Stomach (tissue), 9 donors: Measurements from ENCODE around the gene CHD5. TPM values are rescaled to one million over a fixed set of nuclear protein-coding genes. Genes with fewer than 3 reads are reported as not detected.

Experiments
- DNase-seq, 2 donors: peaks; one replicate each; pipeline versions ENCODE4 v3.0.0 to v3.0.0-alpha.2; 2013 to 2019
- H3K27ac ChIP-seq, 5 donors: fragments of 200-600 bp in 4 of 5; sonication (generic) in 4 of 5; one replicate each; pipeline ENCODE4 v1.5.1; 2013 to 2019; ENCODE audit warnings: mild to moderate bottlenecking in 1 of 5, moderate library complexity in 1 of 5
- H3K27me3 ChIP-seq, 3 donors: fragments of 200-600 bp; sonication (generic); one replicate each; pipeline ENCODE4 v1.5.1; 2017 to 2019; ENCODE audit warnings: mixed run types in 1 of 3
- H3K36me3 ChIP-seq, 4 donors: fragments of 200-600 bp; sonication (generic); 1 replicate in 3 of 4; 2 replicates in 1 of 4; pipeline ENCODE4 v1.5.1; 2016 to 2019
- H3K4me1 ChIP-seq, 4 donors: fragments of 200-600 bp; sonication (generic); one replicate each; pipeline ENCODE4 v1.5.1; 2016 to 2019
- H3K4me3 ChIP-seq, 4 donors: fragments of 200-600 bp; sonication (generic) in 3 of 4; one replicate each; pipeline ENCODE4 v1.5.1; 2016 to 2019; ENCODE audit warnings: mild to moderate bottlenecking in 1 of 4
- H3K9me3 ChIP-seq, 4 donors: fragments of 200-600 bp; sonication (generic); one replicate each; pipeline ENCODE4 v1.5.1; 2016 to 2019
- EP300 ChIP-seq: sonication (generic); formaldehyde crosslinking; IDR thresholded peaks from one replicate; pipeline ENCODE4 v1.6.1; 2017; ENCODE audit warnings: antibody characterized with exemption
- POLR2A ChIP-seq, 4 donors: fragments of 450-650 bp; IDR thresholded peaks; one replicate each; pipeline ENCODE4 v1.6.1; 2016; ENCODE audit warnings: antibody characterized with exemption in 4 of 4, control low read depth in 2 of 4, mild to moderate bottlenecking in 1 of 4, moderate library complexity in 1 of 4
- POLR2AphosphoS5 ChIP-seq, 3 donors: sonication (generic); formaldehyde crosslinking; IDR thresholded peaks; one replicate each; pipeline ENCODE4 v1.6.1; 2016; ENCODE audit warnings: antibody characterized with exemption in 3 of 3
- WGBS, 5 donors: extraction: QIAGEN DNeasy Blood & Tissue Kit in 3 of 5; methylation state at CpG; one replicate each; pipeline versions ENCODE4 v1.1.5 to v1.1.7; 2013 to 2018; 5-methylcytosine and 5-hydroxymethylcytosine counted together
- intact Hi-C: fragments of 100-400 bp; cut with DNase I; formaldehyde crosslinking; loops from one replicate; pipeline ENCODE4 v1.15.1; 2023; ENCODE audit warnings: low total_unique reads
- polyA plus RNA-seq, 3 donors: library from polyadenylated mRNA; stranded (reverse); fragments of 200-250 nt; gene quantifications; one replicate each; pipeline ENCODE4 v1.2.3, GENCODE V29; 2013
- total RNA-seq, 5 donors: library from RNA; depleted of rRNA; stranded (reverse); fragments of >200 nt; gene quantifications; one replicate each; pipeline versions ENCODE4 v1.1.0 to v1.2.3, GENCODE V29; 2014 to 2016
- TF ChIP-seq, protein P1 (sequence below), 7 experiments: fragments of 450-650 bp in 4 of 7; fragments of 200-600 bp in 3 of 7; sonication (generic) in 3 of 7; IDR thresholded peaks; one replicate each; pipeline ENCODE4 v1.5.1; 2016 to 2019; ENCODE audit warnings: antibody characterized with exemption in 7 of 7, control low read depth in 2 of 7, mild to moderate bottlenecking in 1 of 7
- donor health status: healthy with polysubstance abuse.
- donor health status: Bipolar disorder and iron deficiency.
- donor health status: healthy.

CHD5 gene
- total and polyA plus RNA-seq, 8 donors, result 0.06 to 0.92 (median 0.29) TPM; not detected in 1

- intact Hi-C loops, result no loop called here
- peaks cover 0 to 72% (median 6%) of the 10 kb centered on the region in 3 donors for H3K27me3 ChIP-seq
- WGBS, 5 donors, result 73 to 77% (median 75%) methylated on average over 13 to 22 of the region's 22 CpGs
- TF ChIP-seq POLR2A (IDR thresholded peaks at IDR 0.05) (no peak), EP300 (no peak), POLR2AphosphoS5 (IDR thresholded peaks at IDR 0.05) (no peak)
- TF ChIP-seq, protein P1, sequence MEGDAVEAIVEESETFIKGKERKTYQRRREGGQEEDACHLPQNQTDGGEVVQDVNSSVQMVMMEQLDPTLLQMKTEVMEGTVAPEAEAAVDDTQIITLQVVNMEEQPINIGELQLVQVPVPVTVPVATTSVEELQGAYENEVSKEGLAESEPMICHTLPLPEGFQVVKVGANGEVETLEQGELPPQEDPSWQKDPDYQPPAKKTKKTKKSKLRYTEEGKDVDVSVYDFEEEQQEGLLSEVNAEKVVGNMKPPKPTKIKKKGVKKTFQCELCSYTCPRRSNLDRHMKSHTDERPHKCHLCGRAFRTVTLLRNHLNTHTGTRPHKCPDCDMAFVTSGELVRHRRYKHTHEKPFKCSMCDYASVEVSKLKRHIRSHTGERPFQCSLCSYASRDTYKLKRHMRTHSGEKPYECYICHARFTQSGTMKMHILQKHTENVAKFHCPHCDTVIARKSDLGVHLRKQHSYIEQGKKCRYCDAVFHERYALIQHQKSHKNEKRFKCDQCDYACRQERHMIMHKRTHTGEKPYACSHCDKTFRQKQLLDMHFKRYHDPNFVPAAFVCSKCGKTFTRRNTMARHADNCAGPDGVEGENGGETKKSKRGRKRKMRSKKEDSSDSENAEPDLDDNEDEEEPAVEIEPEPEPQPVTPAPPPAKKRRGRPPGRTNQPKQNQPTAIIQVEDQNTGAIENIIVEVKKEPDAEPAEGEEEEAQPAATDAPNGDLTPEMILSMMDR (IDR thresholded peaks at IDR 0.05), result no peak
- H3K36me3 ChIP-seq, result peaks cover 0 to 13% (median 3%) of the 10 kb centered on the region in 4 donors
- no peaks in the 10 kb centered on the region for H3K4me1 ChIP-seq
- no peak overlapping the region for H3K4me3 ChIP-seq
- DNase-seq, result no peak
- H3K27ac ChIP-seq, result no peak overlapping the region
- H3K9me3 ChIP-seq, result no peaks in the 10 kb centered on the region
Observed at GRCh38 chr1:6103111-6103853, 76.8 kb downstream of the CHD5 start.

DNA sequence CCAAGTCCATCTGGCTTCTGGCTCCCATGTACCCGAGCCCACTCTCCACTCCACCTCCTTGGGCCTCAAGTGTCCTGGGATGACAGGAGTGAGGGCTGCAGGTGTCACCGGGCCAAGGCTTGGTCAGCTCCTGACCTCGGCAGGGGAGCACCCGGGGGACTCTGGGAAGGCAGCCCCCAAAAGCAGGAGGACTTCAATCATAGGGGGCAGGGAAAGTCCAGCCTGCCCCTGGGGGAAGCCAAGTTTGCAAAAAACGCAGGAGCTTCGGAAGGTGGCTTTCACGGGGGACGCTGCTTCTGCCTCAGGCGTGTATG, 77.6 kb downstream of the CHD5 start:
- no peaks in the 10 kb centered on the region for H3K4me1 ChIP-seq
- no peak overlapping the region for H3K27ac ChIP-seq
- intact Hi-C loops, result no loop called here
- no peak overlapping the region for H3K4me3 ChIP-seq
- no peaks in the 10 kb centered on the region for H3K9me3 ChIP-seq
- TF ChIP-seq EP300 (no peak), POLR2AphosphoS5 (IDR thresholded peaks at IDR 0.05) (no peak), POLR2A (IDR thresholded peaks at IDR 0.05) (no peak)
- TF ChIP-seq, protein P1 (IDR thresholded peaks at IDR 0.05), result no peak
- 60 to 82% (median 72%) methylated on average over 3 to 9 of the region's 9 CpGs for WGBS, 5 donors
- H3K27me3 ChIP-seq, result peaks cover 0 to 70% (median 6%) of the 10 kb centered on the region in 3 donors
- no peak for DNase-seq
- peaks cover 0 to 13% (median 3%) of the 10 kb centered on the region in 4 donors for H3K36me3 ChIP-seq

DNA sequence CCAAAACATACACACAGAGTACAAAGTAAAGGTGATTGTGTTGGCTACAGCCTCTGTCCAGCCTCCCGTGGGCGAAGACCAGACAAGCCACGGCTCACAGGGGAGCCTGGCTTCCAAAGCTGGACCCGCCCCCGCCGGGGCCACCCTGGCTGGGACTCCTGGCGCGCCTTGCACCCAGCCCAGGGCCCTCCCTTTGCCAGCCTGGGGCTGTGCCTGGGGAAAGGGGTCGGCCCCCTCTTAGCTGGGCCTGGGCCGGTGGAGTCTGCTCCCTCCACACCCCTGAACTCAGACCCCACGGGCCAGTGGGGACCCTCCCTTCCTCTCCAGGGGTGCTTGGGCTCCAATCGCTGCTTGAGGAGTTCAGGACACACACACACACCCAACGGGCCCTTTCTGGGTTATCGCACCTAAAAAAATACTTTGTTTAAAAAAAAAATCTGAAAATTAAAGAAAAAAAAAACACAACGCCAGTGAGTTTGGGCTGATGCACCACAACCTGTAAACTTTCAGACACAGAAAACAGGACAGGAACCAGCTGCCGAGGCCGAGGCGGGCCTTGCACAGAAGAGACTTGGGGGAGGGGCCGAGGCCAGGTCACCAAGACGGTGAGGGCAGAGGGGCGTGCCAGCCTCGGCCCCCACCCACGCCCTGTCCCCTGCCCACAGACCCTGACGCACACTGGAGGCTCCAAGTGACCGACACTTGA, 78.1 kb downstream of the CHD5 start:
- H3K4me3 ChIP-seq, result no peak overlapping the region
- peaks cover 0 to 70% (median 6%) of the 10 kb centered on the region in 3 donors for H3K27me3 ChIP-seq
- intact Hi-C loops, result no loop called here
- H3K27ac ChIP-seq, result no peak overlapping the region
- no peak for TF ChIP-seq POLR2A (IDR thresholded peaks at IDR 0.05)
- TF ChIP-seq POLR2AphosphoS5 (IDR thresholded peaks at IDR 0.05), result no peak
- TF ChIP-seq, protein P1 (IDR thresholded peaks at IDR 0.05), result no peak
- no peak for TF ChIP-seq EP300
- no peaks in the 10 kb centered on the region for H3K4me1 ChIP-seq
- 29 to 43% (median 40%) methylated on average over 17 to 25 of the region's 25 CpGs for WGBS, 5 donors
- H3K9me3 ChIP-seq, result no peaks in the 10 kb centered on the region
- peaks cover 0 to 13% (median 3%) of the 10 kb centered on the region in 4 donors for H3K36me3 ChIP-seq
- no peak for DNase-seq

DNA sequence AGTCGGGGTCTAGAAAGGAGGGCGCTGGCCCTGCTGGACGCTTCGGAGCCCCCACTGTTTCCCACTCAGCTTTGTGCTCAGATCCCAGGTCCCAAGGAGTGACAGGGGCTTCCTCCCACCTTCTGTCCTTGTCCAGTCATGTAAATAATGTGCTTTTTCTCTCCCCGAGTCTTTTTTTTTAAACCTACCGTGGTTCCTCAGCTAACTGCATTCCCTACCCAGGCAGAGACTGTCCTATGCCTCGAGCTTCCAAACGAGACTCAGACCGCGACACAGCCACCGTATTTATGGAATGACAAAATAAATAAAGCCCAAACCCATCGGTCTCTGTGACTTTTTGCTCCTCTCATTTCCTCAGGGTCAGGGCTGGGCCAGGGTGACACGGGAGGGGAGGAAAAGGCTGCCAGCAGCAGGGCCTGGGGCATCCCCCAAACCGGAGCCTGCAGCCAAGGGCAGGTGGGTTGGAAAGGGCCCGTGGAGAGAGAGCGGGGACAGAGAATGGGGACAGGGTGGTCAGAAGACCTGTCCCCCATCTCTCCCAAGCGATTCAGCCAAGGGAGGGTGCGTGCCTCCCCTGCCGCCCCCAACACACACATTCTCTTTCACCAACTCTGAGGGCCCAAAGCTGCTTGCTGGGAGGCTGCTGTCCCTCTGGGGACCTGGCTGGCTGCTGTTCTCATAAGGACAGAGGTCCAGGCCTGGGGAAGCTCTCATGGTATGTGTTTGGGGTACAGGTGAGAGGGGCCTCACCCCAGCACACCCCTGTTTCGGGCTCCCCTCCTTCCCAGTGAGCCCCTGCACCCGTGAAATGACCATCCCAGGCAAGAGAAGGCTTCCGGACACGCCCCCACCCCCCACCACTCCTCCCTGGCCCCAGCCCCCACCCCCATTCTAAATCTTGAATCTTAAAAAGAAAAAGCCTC, 79.0 kb downstream of the CHD5 start:
- no peak overlapping the region for H3K4me3 ChIP-seq
- H3K36me3 ChIP-seq, result peaks cover 0 to 20% (median 3%) of the 10 kb centered on the region in 4 donors
- DNase-seq, result no peak
- no peaks in the 10 kb centered on the region for H3K4me1 ChIP-seq
- TF ChIP-seq POLR2AphosphoS5 (IDR thresholded peaks at IDR 0.05) (no peak), EP300 (no peak), POLR2A (IDR thresholded peaks at IDR 0.05) (no peak)
- TF ChIP-seq, protein P1 (IDR thresholded peaks at IDR 0.05), result no peak
- intact Hi-C loops, result no loop called here
- no peak overlapping the region for H3K27ac ChIP-seq
- 46 to 53% (median 52%) methylated on average over 21 to 23 of the region's 23 CpGs for WGBS, 5 donors
- H3K27me3 ChIP-seq, result peaks cover 0 to 66% (median 6%) of the 10 kb centered on the region in 3 donors
- H3K9me3 ChIP-seq, result no peaks in the 10 kb centered on the region
